HG02571 (cell line): ENCODE results near the gene IQSEC1.
A peak's percentile ranks its signal among the peaks of the same experiment; 100 is the strongest.
"Not testable (repeated sequence)": the region's sequence is repeated elsewhere in the genome, so short reads cannot be mapped to it uniquely, and the experiment has no call there.

Experiments
- ATAC-seq: cut with Tn5 transposase; IDR thresholded peaks from one replicate; pipeline ENCODE4 v1.9.1; 2021; ENCODE audit warnings: mild to moderate bottlenecking, moderate library complexity; ENCODE audit not compliant: unreplicated experiment

The IQSEC1 gene

DNA sequence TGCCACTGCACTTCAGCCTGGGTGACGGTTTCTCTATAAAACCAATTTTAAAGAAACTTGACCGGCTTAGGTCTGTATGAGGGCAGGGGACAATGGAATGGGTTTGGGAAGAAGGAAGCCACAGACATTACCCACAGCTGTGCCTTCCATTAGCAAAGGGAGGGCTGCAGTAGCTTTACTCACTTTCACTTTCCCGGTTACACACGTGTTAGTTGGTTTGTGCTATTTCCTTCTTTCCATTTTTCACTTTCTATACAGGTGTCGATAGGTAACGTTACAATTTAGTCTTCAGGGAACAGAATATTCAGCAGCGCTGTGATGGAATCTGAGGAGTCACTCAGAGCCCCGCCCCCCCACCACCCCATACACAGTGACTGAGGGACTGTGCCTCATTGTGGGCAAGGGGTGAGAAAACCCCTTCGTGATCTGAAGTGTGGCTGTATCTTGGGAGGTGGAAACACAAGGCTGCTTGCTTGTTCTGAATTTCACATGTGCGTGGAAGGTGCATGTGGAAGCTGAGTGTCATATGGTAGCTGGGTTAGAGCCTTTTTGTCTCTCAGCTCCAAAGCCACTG lies 187.0 kb downstream of the IQSEC1 start:
- ATAC-seq = no peak

- ATAC-seq = no peak
Observed at GRCh38 chr3:12885583-12885930, 187.7 kb downstream of the IQSEC1 start.

DNA sequence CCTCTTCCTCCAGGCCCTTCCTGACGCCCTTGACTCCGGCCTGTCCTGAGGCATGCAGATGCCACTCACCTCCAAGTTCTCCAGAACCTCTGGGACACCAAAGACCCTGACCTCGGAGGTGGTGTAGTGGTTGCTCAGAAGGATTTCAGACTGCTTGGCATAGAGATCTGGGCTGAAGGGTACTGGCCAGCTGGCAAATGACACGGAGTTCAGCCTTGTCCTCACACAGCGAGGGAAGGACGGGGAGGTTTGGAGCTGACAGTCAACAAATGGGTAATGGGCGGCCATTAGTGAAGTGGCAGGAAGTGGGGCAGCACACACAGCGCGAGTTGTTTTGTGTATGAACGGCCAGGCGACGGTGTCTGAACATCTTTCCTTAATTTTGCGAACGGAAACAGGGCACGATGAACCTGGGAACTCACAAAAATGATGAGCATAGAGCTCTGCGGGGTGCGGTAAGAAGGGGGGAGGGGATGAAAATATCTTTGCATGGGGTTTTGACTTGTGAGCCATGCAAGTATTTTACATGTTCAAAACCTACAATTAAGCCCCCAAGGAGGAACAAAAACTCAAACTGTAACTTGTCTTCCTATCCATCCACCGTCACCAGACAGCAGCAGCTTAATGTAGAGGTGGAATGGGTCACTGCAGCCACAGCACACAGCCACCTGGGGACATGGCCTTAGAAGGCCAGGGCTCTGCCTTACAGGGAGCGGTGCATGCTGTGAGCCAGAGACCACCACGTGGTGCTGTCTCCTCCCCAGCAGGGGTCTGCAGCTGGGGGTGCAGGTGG lies 188.2 kb downstream of the IQSEC1 start:
- no peak for ATAC-seq

DNA sequence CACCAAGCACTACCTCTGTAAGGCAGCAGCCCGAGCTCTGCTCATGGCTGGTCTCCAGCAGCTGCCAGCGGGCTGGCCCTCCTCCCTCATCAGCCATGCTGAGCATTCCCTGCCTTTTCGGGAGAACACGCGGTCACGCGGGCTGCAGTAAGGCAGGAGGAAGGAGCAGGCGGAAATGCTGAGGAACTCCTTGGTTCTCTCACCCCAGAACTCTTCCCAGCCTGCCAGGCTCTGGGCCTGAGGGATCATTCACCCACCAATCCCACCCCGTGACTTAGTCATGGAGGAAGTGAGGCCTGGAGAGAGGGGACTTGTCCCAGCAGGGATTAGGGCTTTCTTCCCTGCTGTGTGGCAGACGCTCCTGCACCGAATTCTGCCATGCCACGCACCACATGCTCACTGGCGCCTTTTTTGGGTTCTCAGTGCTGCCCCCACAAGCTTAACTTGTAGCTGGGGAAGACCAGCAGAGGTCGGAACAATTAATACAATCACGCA lies 189.0 kb downstream of the IQSEC1 start:
- ATAC-seq = no peak

DNA sequence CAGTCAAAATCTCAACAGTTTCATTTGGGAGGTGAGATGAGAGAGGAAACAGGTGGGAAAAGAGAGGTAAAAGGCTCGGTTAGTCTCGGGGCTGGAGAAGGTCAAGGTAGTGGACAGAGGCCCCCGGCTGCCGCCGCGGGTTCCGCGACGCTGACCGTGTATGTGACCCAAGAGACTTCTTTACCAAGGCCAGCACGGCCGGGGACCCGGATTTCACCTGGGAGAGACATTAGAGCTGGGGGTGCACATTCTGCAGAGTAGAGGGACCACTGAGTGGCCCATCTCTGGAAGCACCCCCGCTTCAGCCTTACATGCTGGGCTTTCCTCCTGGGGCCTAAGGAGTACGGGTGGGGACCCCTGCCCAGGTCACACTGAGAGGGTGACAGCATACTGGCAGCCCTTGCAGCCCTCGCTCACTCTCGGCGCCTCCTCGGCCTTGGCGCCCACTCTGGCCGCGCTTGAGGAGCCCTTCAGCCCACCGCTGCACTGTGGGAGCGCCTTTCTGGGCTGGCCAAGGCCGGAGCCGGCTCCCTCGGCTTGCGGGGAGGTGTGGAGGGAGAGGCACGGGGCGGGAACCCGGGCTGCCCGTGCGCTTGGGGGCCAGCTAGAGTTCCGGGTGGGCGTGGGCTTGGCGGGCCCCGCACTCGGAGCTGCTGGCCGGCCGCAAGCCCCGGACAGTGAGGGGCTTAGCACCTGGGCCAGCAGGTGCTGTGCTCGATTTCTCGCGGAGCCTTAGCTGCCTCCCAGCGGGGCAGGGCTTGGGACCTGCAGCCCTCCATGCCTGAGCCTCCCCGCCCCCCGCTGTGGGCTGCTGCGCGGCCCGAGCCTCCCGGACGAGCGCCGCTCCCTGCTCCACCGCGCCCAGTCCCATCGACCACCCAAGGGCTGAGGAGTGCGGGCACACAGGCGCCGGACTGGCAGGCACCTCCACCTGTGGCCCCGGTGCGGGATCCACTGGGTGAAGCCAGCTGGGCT lies 190.6 kb downstream of the IQSEC1 start:
- no peak for ATAC-seq

DNA sequence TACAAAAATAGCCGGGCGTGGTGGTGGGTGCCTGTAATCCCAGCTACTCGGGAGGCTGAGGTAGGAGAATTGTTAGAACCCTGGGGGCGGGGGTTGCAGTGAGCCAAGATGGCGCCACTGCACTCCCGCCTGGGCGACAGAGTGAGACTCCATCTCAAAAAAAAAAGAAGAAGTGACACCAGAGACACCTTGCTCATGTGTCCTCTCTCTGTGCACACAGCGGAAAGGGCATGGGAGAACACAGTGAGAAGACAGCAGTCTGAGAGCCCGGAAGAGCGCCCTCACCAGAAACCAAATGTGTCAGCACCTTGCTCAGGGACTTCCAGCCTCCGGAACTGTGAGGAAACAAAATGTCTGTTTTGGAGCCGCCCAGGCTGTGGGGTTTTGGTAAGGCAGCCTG lies 191.4 kb downstream of the IQSEC1 start:
- not testable (repeated sequence) for ATAC-seq

DNA sequence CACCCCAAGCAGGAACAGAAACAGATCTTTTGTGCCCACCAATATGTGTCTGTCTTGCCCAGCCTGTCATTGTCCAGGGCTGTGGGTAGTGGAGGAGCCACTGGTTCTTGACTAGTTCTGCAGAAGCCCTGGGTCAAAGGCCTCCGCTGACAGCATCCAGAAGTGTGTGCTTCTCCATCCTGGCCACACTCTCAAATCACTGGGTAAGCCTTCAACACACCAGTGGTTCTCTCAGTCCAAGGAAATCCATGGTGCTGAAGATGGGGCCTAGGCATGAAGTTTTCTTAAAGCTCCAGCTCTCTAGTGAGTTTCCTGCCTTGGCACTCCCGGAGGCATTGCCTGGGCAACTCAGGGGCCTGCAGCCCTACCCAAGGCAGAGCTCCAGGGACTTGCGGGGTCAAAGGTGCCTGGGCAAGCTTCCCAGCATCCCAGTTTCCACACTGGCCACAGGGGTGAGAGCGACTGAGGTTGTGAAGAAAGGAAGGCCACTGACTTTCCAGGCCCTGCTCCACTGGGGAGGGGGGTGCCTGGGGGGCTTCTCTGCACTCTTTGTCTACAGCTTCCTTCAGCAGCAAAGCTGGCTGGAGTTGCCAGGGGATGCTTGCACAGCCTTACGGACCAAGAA lies 193.9 kb downstream of the IQSEC1 start:
- ATAC-seq = no peak

DNA sequence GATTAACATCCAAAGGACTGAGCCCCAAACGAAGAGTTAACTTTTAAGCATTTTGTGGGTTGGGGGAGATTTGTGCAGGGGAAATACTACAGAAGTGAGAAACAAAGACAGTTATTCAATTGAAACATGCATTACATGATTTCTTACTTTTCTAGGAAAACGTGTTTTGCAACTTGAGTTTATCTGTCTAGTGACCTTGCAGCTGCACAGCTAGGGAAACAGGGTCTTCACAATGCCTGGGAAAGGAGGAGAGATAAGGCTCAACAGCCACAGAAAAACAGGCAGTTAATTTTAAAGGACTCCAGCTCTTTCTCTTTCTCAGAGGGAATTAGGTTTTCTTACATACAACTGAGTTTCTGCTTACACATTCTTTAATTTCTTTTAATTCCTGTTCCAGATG lies 194.5 kb downstream of the IQSEC1 start:
- ATAC-seq = not testable (repeated sequence)

DNA sequence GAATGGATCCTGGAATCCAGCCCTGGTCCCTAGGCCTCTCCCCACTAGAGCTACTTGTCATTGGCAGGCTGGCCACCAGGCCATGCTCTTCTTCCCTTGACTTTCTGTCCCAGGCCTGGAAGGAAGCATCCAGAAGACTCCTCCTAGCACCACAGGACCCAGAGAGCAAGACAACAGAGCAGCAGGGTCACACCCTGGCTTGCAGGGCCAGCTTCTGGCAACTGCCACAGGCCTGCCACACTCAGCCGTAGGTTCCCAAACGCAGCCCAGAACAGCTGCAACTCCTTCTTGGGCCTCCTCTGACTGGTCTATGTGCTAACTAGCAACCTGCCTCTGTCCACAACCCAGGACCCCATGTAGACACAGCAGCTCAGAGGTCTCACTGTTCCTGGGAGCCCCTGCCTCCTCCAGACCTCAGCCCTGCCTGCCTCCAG lies 195.1 kb downstream of the IQSEC1 start:
- ATAC-seq = no peak

DNA sequence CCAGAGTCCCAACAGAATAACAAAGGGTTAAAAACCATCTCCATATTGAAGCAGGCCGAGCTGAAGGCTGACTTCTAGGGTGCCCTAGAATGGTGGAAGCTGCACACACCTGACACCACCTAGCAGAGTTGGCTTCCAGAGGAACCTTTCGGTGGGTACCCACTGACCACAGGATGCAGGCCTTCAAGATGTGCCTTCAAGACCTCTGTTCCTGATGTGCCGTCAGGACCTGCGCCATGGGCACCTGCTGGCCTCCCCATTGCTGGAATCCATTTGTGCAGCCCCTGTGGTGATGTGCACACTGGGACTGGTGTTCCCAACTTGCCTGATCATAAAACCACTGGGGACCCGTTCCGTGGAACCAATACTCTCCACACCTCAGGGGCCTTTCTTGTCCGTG lies 196.2 kb downstream of the IQSEC1 start:
- no peak for ATAC-seq

DNA sequence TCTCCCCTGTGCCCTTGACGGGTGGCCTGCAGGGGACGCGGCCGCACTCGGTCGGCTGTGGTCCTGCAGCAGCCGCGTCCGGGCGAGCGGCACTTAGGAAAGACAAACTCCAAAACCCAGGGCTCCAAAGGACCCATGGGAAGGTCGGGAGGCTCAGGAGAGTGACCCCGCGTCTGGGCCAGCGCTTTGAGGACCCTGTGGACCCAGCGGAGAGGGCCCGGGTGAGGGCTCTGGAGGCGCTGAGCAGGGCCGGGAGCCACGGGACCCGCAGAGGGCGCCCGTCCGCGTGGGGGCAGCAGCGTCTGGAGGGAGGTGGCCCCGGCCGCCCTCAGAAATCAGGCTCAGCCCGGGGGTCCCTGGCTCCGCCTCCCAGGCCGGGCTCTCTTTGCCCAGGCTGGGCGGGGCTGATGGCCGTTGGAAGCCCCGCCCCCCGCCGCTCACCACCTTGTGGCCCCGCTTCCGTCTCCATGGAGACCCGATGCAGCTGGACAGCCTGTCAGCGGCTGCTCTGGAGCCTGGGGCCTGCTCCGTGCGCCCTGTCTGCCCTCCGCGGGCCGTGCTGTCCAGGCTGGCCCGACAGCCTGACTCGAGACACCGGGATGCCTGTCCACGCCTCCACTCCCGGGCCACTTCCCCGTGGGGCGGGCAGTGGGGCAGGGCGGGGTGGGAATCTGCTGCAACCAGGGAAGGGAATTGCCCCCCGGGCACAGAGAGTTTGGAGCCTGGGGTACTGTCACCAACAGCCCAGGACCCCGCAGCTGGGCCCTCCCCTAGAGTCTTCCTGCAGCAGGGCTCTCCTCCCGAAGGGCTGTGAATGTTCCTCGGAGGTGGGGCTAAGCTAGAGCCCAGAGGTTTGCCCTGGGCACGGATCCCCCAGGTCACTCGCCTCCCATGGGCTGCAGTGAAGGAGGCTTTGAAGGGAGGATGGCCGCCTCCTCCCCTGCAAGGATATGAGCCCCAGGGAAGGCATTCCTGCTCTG lies 197.1 kb downstream of the IQSEC1 start:
- ATAC-seq = no peak

- ATAC-seq = no peak
Observed at GRCh38 chr3:12871404-12871983, 201.7 kb downstream of the IQSEC1 start.

GRCh38 chr3:12870942-12871341 lies 202.3 kb downstream of the IQSEC1 start:
- no peak for ATAC-seq

DNA sequence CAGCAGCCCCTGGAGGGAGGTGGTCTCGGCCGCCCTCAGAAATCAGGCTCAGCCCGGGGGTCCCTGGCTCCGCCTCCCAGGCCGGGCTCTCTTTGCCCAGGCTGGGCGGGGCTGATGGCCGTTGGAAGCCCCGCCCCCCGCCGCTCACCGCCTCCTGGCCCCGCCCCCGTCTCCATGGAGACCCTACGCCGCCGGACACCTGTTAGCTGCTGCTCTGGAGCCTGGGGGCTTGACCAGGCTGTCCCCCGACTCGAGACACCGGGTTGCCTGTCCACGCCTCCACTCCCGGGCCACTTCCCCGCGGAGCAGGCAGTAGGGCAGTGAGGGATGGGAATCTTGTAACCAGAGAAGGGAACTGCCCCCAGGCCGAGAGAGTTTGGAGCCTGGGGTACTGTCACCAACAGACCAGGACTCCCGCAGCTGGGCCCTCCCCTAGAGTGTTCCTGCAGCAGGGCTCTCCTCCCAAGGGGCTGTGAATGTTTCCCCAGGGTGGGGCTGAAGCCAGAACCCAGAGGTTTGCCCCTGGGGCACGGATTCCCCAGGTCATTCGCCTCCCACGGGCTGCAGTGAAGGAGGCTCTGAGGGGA lies 204.1 kb downstream of the IQSEC1 start:
- peak; percentile 51 for ATAC-seq

GRCh38 chr3:12868039-12869034 lies 204.9 kb downstream of the IQSEC1 start:
- ATAC-seq = peak; percentile 55

GRCh38 chr3:12866836-12867235 lies 206.4 kb downstream of the IQSEC1 start:
- ATAC-seq = no peak

DNA sequence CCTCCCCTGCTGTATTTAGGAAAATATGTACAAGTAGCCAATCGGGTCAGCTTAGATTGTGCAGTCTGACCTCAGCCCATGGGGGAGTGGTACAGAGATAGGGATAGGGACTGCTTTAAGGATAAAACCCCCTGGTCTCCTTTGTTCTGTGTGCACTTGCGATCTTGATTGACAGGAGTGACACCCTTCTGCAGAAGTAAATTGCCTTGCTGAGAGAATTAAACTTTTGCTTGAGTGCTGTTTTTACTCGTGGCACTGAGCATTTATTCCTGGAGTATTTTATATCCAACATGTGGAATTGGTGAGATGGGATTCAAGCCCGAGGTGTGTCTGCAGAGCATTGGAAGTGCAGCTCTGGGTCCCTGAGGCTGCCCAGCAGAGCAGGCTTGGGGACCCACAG lies 208.0 kb downstream of the IQSEC1 start:
- ATAC-seq = no peak

- no peak for ATAC-seq
Observed at GRCh38 chr3:12862387-12862786, 210.8 kb downstream of the IQSEC1 start.
